GM12878 (cell line): Measurements from ENCODE around the gene LGALS1.

Experiments
- CTCF ChIP-seq, 3 experiments: IDR thresholded peaks in 2 of 3; conservative IDR thresholded peaks in 1 of 3; 2 replicates each; pipeline ENCODE4 v1.5.1; 2011; ENCODE audit warnings: low read depth in 3 of 3, low read length in 3 of 3, mild to moderate bottlenecking in 3 of 3, control low read depth in 2 of 3, moderate library complexity in 2 of 3, inconsistent platforms in 1 of 3, mixed read lengths in 1 of 3; ENCODE audit not compliant: control insufficient read depth in 2 of 3, insufficient read depth in 1 of 3; ENCODE audit errors: extremely low read depth in 1 of 3
- EGR1 ChIP-seq, 2 experiments: IDR thresholded peaks; 1 replicate in 1 of 2; 2 replicates in 1 of 2; pipeline ENCODE4 v1.6.1; 2011 to 2012; ENCODE audit warnings: low read depth in 2 of 2, low read length in 2 of 2, borderline replicate concordance in 1 of 2, mild to moderate bottlenecking in 1 of 2, moderate library complexity in 1 of 2
- EZH2 ChIP-seq: IDR thresholded peaks from 2 replicates; pipeline ENCODE4 v1.6.1; 2012; ENCODE audit warnings: low read depth, mild to moderate bottlenecking, control low read depth, inconsistent platforms, low read length, borderline replicate concordance; ENCODE audit not compliant: control insufficient read depth
- GABPA ChIP-seq: IDR thresholded peaks from 2 replicates; pipeline ENCODE4 v1.6.1; 2014; ENCODE audit warnings: antibody characterized with exemption, low read depth, mild to moderate bottlenecking, inconsistent platforms
- HDAC2 ChIP-seq: fragments of 200-600 bp; sonication (generic); IDR thresholded peaks from 2 replicates; pipeline ENCODE4 v1.6.1; 2017
- KDM1A ChIP-seq: fragments of 200-600 bp; sonication (generic); IDR thresholded peaks from 2 replicates; pipeline ENCODE4 v1.6.1; 2016; ENCODE audit warnings: borderline replicate concordance
- MAX ChIP-seq: IDR thresholded peaks from 2 replicates; pipeline ENCODE4 v1.6.1; 2012; ENCODE audit warnings: low read depth, low read length, improper control_type of control experiment
- PAX5 ChIP-seq: IDR thresholded peaks from 2 replicates; pipeline ENCODE4 v1.6.1; 2011; ENCODE audit warnings: low read depth, low read length, borderline replicate concordance
- POLR2A ChIP-seq: IDR thresholded peaks from 2 replicates; pipeline ENCODE4 v1.6.1; 2011; ENCODE audit warnings: low read depth, mild to moderate bottlenecking, low read length
- RAD51 ChIP-seq: fragments of 450-650 bp; IDR thresholded peaks from 2 replicates; pipeline ENCODE4 v1.6.1; 2016; ENCODE audit warnings: moderate library complexity, mild to moderate bottlenecking, inconsistent platforms
- TCF7 ChIP-seq: IDR thresholded peaks from 2 replicates; pipeline ENCODE4 v1.6.1; 2014; ENCODE audit warnings: antibody characterized with exemption, borderline replicate concordance
- ZBTB40 ChIP-seq: fragments of 450-650 bp; IDR thresholded peaks from 2 replicates; pipeline ENCODE4 v1.6.1; 2016; ENCODE audit warnings: mild to moderate bottlenecking, moderate library complexity, borderline replicate concordance

GRCh38 chr22:37626556-37627075 lies 48.8 kb upstream of the LGALS1 start:
- no peak for TF ChIP-seq CTCF (IDR thresholded peaks at IDR 0.05 in 2 of 3, conservative IDR thresholded peaks at IDR 0.05 in 1 of 3; ENCODE audit: control insufficient read depth in 2 of 3, extremely low read depth in 1 of 3, insufficient read depth in 1 of 3, low read depth in 3 of 3, low read length in 3 of 3)
- no peak for TF ChIP-seq POLR2A
- TF ChIP-seq PAX5 = no peak
- TF ChIP-seq EGR1 (IDR thresholded peaks at IDR 0.05; ENCODE audit: borderline replicate concordance in 1 of 2, low read depth in 2 of 2, low read length in 2 of 2) = no peak
- TF ChIP-seq RAD51 = no peak
- TF ChIP-seq MAX = no peak
- no peak for TF ChIP-seq EZH2
- TF ChIP-seq HDAC2 = no peak
- no peak for TF ChIP-seq GABPA
- no peak for TF ChIP-seq KDM1A
- TF ChIP-seq TCF7 = no peak
- no peak for TF ChIP-seq ZBTB40
